ENCODE results near the gene TREM2.

GRCh38 chr6:41182069-41183034, 19.4 kb upstream of the TREM2 start:
- TF ChIP-seq CTCF (IDR thresholded peaks at IDR 0.05) (peak; percentile 43 to 65 (median 59)), POLR2A (IDR thresholded peaks at IDR 0.05) (no peak)

Data from right lobe of liver (tissue), 4 donors.